ENCODE measurements around the gene LONP1.

LONP1 gene

GRCh38 chr19:5727453-5728050, 7.6 kb upstream of the LONP1 start:
- Histone ChIP-seq H3K4me3 (ENCODE audit: low read depth, low read length) (no peak overlapping the region), H3K4me1 (no peaks in the 10 kb centered on the region)

GRCh38 chr19:5719274-5719960, 529 bp downstream of the LONP1 start:
- Histone ChIP-seq H3K4me1 (no peaks in the 10 kb centered on the region), H3K4me3 (ENCODE audit: low read depth, low read length) (peak overlapping the region; percentile 100), H3K27me3 (no peaks in the 10 kb centered on the region), H3K36me3 (peaks cover 17% of the 10 kb centered on the region), H3K9me3 (no peaks in the 10 kb centered on the region)
- DNase-seq: no peak
- TF ChIP-seq CTCF (IDR thresholded peaks at IDR 0.05; ENCODE audit: low read depth, low read length): no peak

More at GRCh38 chr19:5727453-5728050, 7.6 kb upstream of the LONP1 start:
- Histone ChIP-seq H3K27me3 (no peaks in the 10 kb centered on the region; the same call in 1 of the 2 replicates), H3K9me3 (no peaks in the 10 kb centered on the region), H3K36me3 (no peaks in the 10 kb centered on the region)
- no peak for DNase-seq
- TF ChIP-seq CTCF (IDR thresholded peaks at IDR 0.05; ENCODE audit: low read depth, low read length): no peak

- no peaks in the 10 kb centered on the region for H3K4me1 ChIP-seq
- DNase-seq: no peak
- H3K9me3 ChIP-seq: no peaks in the 10 kb centered on the region
- peak overlapping the region; percentile 100 for H3K4me3 ChIP-seq (ENCODE audit: low read depth, low read length)
- no peak for TF ChIP-seq CTCF (IDR thresholded peaks at IDR 0.05; ENCODE audit: low read depth, low read length)
- H3K27me3 ChIP-seq: no peaks in the 10 kb centered on the region
- H3K36me3 ChIP-seq: peaks cover 24% of the 10 kb centered on the region
Measured at GRCh38 chr19:5718579-5719273, 1.2 kb downstream of the LONP1 start.

GRCh38 chr19:5718037-5718578, 1.8 kb downstream of the LONP1 start:
- no peaks in the 10 kb centered on the region for H3K4me1 ChIP-seq
- H3K27me3 ChIP-seq: no peaks in the 10 kb centered on the region
- peak overlapping the region; percentile 100 for H3K4me3 ChIP-seq (ENCODE audit: low read depth, low read length)
- no peak for TF ChIP-seq CTCF (IDR thresholded peaks at IDR 0.05; ENCODE audit: low read depth, low read length)
- H3K9me3 ChIP-seq: no peaks in the 10 kb centered on the region
- no peak for DNase-seq
- peaks cover 30% of the 10 kb centered on the region for H3K36me3 ChIP-seq

- Histone ChIP-seq H3K27me3 (no peaks in the 10 kb centered on the region), H3K4me1 (no peaks in the 10 kb centered on the region), H3K9me3 (no peaks in the 10 kb centered on the region), H3K36me3 (peaks cover 38% of the 10 kb centered on the region), H3K4me3 (ENCODE audit: low read depth, low read length) (peak overlapping the region; percentile 100)
- DNase-seq: no peak
- TF ChIP-seq CTCF (IDR thresholded peaks at IDR 0.05; ENCODE audit: low read depth, low read length): no peak
Measured at GRCh38 chr19:5717215-5717935, 2.6 kb downstream of the LONP1 start.
